BJ (cell line): Measurements from ENCODE around the gene LHX1. TPM values are rescaled to one million over a fixed set of nuclear protein-coding genes. Genes with fewer than 3 reads are reported as not detected.

Experiments
- CTCF ChIA-PET: fragments of 350-600 bp; formaldehyde crosslinking; extraction: SDS; loops from one replicate; lab custom pipeline; 2021; ENCODE audit warnings: antibody characterized with exemption, inconsistent platforms; lab: Yijun Ruan, JAX
- POLR2A ChIA-PET: fragments of 300-600 bp; sonication (Branson Sonifier 250); formaldehyde crosslinking; extraction: SDS; loops from one replicate; lab custom pipeline; 2021; ENCODE audit warnings: antibody characterized with exemption; lab: Charles Lee
- DNase-seq: peaks from one replicate; pipeline ENCODE4 v3.0.0-alpha.2; 2011; ENCODE audit warnings: low read depth
- H3K27me3 ChIP-seq: 2 replicates; pipeline ENCODE4 v1.6.0; 2011; ENCODE audit warnings: low read length; ENCODE audit not compliant: control insufficient read depth, insufficient read depth
- H3K36me3 ChIP-seq: 2 replicates; pipeline ENCODE4 v1.5.1; 2011; ENCODE audit warnings: low read length; ENCODE audit not compliant: control insufficient read depth, insufficient read depth
- H3K4me3 ChIP-seq: 2 replicates; pipeline ENCODE4 v1.5.1; 2011; ENCODE audit warnings: low read depth, mild to moderate bottlenecking, control low read depth, low read length
- CTCF ChIP-seq: IDR thresholded peaks from 2 replicates; pipeline ENCODE4 v1.5.1; 2011; ENCODE audit warnings: low read depth, mild to moderate bottlenecking, control low read depth, inconsistent platforms, low read length, moderate library complexity; ENCODE audit not compliant: insufficient read depth
- polyA plus RNA-seq: library from polyadenylated mRNA; depleted of rRNA; stranded (reverse); fragments of >200 nt; gene quantifications from 2 replicates; pipeline ENCODE4 v1.2.3, GENCODE V29; 2011

Gene LHX1
- polyA plus RNA-seq, 1 experiment = not detected

GRCh38 chr17:36918211-36918691 is 19.0 kb upstream of the LHX1 start:
- ChIA-PET POLR2A (interaction anchor here (0.6 kb wide), 1 partner anchor 11 kb away, joined by 3 read pairs; no protein-coding TSS in a partner anchor), CTCF (no interaction called here)
- DNase-seq = no peak
- Histone ChIP-seq H3K27me3 (peaks cover 22% of the 10 kb centered on the region), H3K4me3 (no peak overlapping the region), H3K36me3 (no peaks in the 10 kb centered on the region)
- TF ChIP-seq CTCF = no peak

DNA sequence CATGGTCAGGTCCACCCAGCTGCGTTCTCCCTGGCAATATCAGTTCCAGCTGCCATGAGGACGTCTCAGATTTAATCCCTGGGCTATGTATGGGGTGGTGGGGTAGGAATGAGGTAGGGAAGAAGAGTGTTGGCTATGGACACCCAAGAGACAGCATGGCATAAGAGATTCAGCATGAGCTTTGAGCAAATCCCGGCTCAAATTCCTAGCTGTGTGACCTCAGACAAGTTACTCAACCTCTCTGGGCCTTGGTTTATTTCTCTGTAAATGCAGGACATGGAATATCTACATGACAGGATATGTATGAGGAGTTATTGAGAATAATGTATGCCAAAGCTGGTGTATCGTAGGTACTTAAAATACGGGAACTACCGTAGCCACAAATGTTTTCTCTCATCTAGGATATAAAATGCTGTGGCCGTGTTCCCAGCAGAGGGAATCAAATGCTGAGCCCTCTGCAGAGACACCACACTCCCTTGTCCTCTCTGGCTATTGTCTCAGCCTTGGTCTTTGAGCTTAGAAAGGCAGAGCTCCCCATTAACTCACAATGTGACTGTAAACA is 17.8 kb upstream of the LHX1 start:
- CTCF ChIA-PET = interaction anchor here (0.6 to 1.1 kb wide), 2 partner anchors 127 to 293 kb away, joined by 3 read pairs; no protein-coding TSS in a partner anchor
- H3K4me3 ChIP-seq = no peak overlapping the region
- TF ChIP-seq CTCF = no peak
- no peaks in the 10 kb centered on the region for H3K36me3 ChIP-seq
- H3K27me3 ChIP-seq = peaks cover 25% of the 10 kb centered on the region
- no peak for DNase-seq
- POLR2A ChIA-PET = no interaction called here

DNA sequence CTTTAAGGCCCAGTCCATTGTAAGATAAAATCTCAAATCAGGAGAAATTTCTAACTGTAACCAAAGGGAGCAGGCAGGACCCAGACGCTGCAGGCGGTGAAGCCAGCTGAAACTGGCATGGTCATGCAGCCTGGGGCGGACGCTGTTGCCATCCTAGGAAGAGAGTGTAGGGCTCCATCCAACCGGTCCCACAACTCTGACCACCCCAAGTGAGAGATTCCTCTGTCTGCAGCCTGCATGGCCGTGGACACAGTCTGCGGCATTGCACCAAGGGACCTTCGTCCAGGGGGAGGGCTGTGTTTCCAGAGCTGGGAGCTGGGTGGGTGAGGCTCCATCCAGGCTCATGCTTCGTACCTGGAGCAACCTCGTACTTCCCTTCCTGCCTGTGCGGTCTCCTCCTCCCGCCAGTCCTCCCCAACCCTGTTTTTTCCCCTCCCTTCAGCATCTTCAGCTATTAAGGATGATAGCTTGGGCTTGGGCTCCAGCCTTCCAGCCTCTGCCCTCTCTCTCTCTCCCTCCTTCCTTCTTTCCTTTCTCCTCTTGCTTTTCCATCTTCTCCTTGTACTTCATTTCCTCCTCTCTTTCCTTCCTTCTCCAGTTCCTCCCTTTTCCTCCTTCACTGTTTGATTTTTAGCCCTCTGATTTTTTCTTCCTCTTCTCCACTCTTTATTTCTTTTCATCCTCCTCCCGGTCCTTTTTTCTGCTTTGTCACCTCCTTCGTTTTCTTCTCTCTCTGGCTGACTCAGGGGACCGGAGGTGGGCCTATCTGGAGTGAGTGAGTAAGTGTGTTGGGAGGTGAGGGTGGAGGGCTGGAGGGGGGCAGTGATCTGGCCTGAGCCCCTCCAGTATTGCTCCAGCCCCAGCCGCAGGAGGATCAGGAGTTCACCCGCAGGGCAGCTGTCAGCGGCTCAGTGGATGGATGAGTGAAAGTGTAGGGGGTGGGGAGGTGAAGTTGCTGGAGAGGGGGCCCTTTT is 17.0 kb upstream of the LHX1 start:
- CTCF ChIA-PET = interaction anchor here (0.6 to 1.1 kb wide), 2 partner anchors 126 to 294 kb away, joined by 3 read pairs; no protein-coding TSS in a partner anchor
- no peak for DNase-seq

GRCh38 chr17:36921095-36921851 is 16.0 kb upstream of the LHX1 start:
- no peak overlapping the region for H3K4me3 ChIP-seq
- CTCF ChIA-PET = no interaction called here
- H3K27me3 ChIP-seq = peaks cover 33% of the 10 kb centered on the region
- POLR2A ChIA-PET = no interaction called here
- TF ChIP-seq CTCF = no peak
- no peak for DNase-seq
- H3K36me3 ChIP-seq = no peaks in the 10 kb centered on the region

More for the DNA sequence above, 17.0 kb upstream of the LHX1 start:
- peaks cover 29% of the 10 kb centered on the region for H3K27me3 ChIP-seq
- TF ChIP-seq CTCF = no peak
- H3K4me3 ChIP-seq = no peak overlapping the region
- POLR2A ChIA-PET = no interaction called here
- H3K36me3 ChIP-seq = no peaks in the 10 kb centered on the region
